Chondrocyte (in vitro differentiated cells): ENCODE data around the gene ZCCHC2. TPM values are rescaled to one million over a fixed set of nuclear protein-coding genes. Genes with fewer than 3 reads are reported as not detected.

ENCODE experiments used
- DNase-seq: peaks from one replicate; pipeline ENCODE4 v3.0.0; 2021; ENCODE audit warnings: mixed read lengths, low spot score
- H3K27ac Mint-ChIP-seq: one replicate; pipeline ENCODE4 v1.8.0; 2021; ENCODE audit warnings: mild to moderate bottlenecking, moderate library complexity, mixed read lengths; ENCODE audit not compliant: unreplicated experiment
- H3K27me3 Mint-ChIP-seq: 2 replicates; pipeline ENCODE4 v1.8.0; 2021; ENCODE audit warnings: low read depth, mixed read lengths
- H3K36me3 Mint-ChIP-seq: 2 replicates; pipeline ENCODE4 v1.8.0; 2021; ENCODE audit warnings: low read depth, mixed read lengths
- H3K4me1 Mint-ChIP-seq: 2 replicates; pipeline ENCODE4 v1.8.0; 2021; ENCODE audit warnings: low read depth, mild to moderate bottlenecking, mixed read lengths
- H3K4me3 Mint-ChIP-seq: one replicate; pipeline ENCODE4 v1.8.0; 2021; ENCODE audit warnings: mild to moderate bottlenecking, moderate library complexity, mixed read lengths; ENCODE audit not compliant: unreplicated experiment
- H3K9me3 Mint-ChIP-seq: 2 replicates; pipeline ENCODE4 v1.8.0; 2021; ENCODE audit warnings: low read depth, mixed read lengths
- CTCF ChIP-seq: fragments of 200-600 bp; sonication (generic); IDR thresholded peaks from 2 replicates; pipeline ENCODE4 v1.5.0; 2021; ENCODE audit warnings: antibody characterized with exemption, mild to moderate bottlenecking, moderate library complexity
- total RNA-seq: library from RNA; stranded (reverse); gene quantifications from 3 replicates; pipeline ENCODE4 v1.2.1, GENCODE V29; 2021

ZCCHC2 gene
- total RNA-seq, 1 donor from 2014 or later: 12.6 TPM

GRCh38 chr18:62519684-62520083, 3.1 kb upstream of the ZCCHC2 start:
- Mint-ChIP-seq H3K27ac (no peak overlapping the region), H3K27me3 (no peaks in the 10 kb centered on the region), H3K4me1 (peaks cover 7% of the 10 kb centered on the region), H3K4me3 (no peak overlapping the region), H3K9me3 (peaks cover 2% of the 10 kb centered on the region), H3K36me3 (no peaks in the 10 kb centered on the region)
- TF ChIP-seq CTCF: no peak
- no peak for DNase-seq

GRCh38 chr18:62521082-62521481, 1.7 kb upstream of the ZCCHC2 start:
- no peak overlapping the region for H3K27ac Mint-ChIP-seq

GRCh38 chr18:62521593-62521992, 1.2 kb upstream of the ZCCHC2 start:
- Mint-ChIP-seq H3K27me3 (no peaks in the 10 kb centered on the region), H3K4me3 (peak overlapping the region; percentile 79), H3K36me3 (no peaks in the 10 kb centered on the region), H3K9me3 (no peaks in the 10 kb centered on the region), H3K27ac (no peak overlapping the region), H3K4me1 (peaks cover 23% of the 10 kb centered on the region)
- TF ChIP-seq CTCF: no peak
- DNase-seq: no peak

More at GRCh38 chr18:62521082-62521481, 1.7 kb upstream of the ZCCHC2 start:
- TF ChIP-seq CTCF: no peak
- no peak for DNase-seq
- Mint-ChIP-seq H3K27me3 (no peaks in the 10 kb centered on the region), H3K4me3 (no peak overlapping the region), H3K36me3 (no peaks in the 10 kb centered on the region), H3K4me1 (peaks cover 21% of the 10 kb centered on the region), H3K9me3 (no peaks in the 10 kb centered on the region)

- no peak for DNase-seq
- Mint-ChIP-seq H3K36me3 (no peaks in the 10 kb centered on the region), H3K4me1 (peaks cover 26% of the 10 kb centered on the region), H3K27ac (peak overlapping the region; percentile 59), H3K27me3 (no peaks in the 10 kb centered on the region), H3K9me3 (no peaks in the 10 kb centered on the region), H3K4me3 (peak overlapping the region; percentile 79)
- no peak for TF ChIP-seq CTCF
These were observed 684 bp upstream of the ZCCHC2 start for GRCh38 chr18:62522178-62522503.

- no peak for DNase-seq
- no peak for TF ChIP-seq CTCF
- Mint-ChIP-seq H3K4me1 (peaks cover 35% of the 10 kb centered on the region), H3K9me3 (no peaks in the 10 kb centered on the region), H3K36me3 (no peaks in the 10 kb centered on the region), H3K4me3 (no peak overlapping the region), H3K27me3 (no peaks in the 10 kb centered on the region), H3K27ac (no peak overlapping the region)
These were observed 397 bp downstream of the ZCCHC2 start for GRCh38 chr18:62523255-62523588.
